BJ (cell line): ENCODE results near the gene JOSD2. TPM values are rescaled to one million over a fixed set of nuclear protein-coding genes. Genes with fewer than 3 reads are reported as not detected.

Experiments
- CTCF ChIA-PET: fragments of 350-600 bp; formaldehyde crosslinking; extraction: SDS; loops from one replicate; lab custom pipeline; 2021; ENCODE audit warnings: antibody characterized with exemption, inconsistent platforms; lab: Yijun Ruan, JAX
- POLR2A ChIA-PET: fragments of 300-600 bp; sonication (Branson Sonifier 250); formaldehyde crosslinking; extraction: SDS; loops from one replicate; lab custom pipeline; 2021; ENCODE audit warnings: antibody characterized with exemption; lab: Charles Lee
- DNase-seq: peaks from one replicate; pipeline ENCODE4 v3.0.0-alpha.2; 2011; ENCODE audit warnings: low read depth
- H3K27me3 ChIP-seq: 2 replicates; pipeline ENCODE4 v1.6.0; 2011; ENCODE audit warnings: low read length; ENCODE audit not compliant: control insufficient read depth, insufficient read depth
- H3K36me3 ChIP-seq: 2 replicates; pipeline ENCODE4 v1.5.1; 2011; ENCODE audit warnings: low read length; ENCODE audit not compliant: control insufficient read depth, insufficient read depth
- H3K4me3 ChIP-seq: 2 replicates; pipeline ENCODE4 v1.5.1; 2011; ENCODE audit warnings: low read depth, mild to moderate bottlenecking, control low read depth, low read length
- CTCF ChIP-seq: IDR thresholded peaks from 2 replicates; pipeline ENCODE4 v1.5.1; 2011; ENCODE audit warnings: low read depth, mild to moderate bottlenecking, control low read depth, inconsistent platforms, low read length, moderate library complexity; ENCODE audit not compliant: insufficient read depth
- polyA plus RNA-seq: library from polyadenylated mRNA; depleted of rRNA; stranded (reverse); fragments of >200 nt; gene quantifications from 2 replicates; pipeline ENCODE4 v1.2.3, GENCODE V29; 2011

JOSD2 gene
- polyA plus RNA-seq, 1 experiment: 44.9 TPM

GRCh38 chr19:50510121-50510670 is 795 bp downstream of the JOSD2 start:
- Histone ChIP-seq H3K36me3 (no peaks in the 10 kb centered on the region; the same call in 1 of the 2 replicates), H3K27me3 (no peaks in the 10 kb centered on the region), H3K4me3 (peak overlapping the region; percentile 94)
- CTCF ChIA-PET: interaction anchor here (1.2 to 1.5 kb wide), 2 partner anchors 28 to 31 kb away, joined by 4 read pairs; no protein-coding TSS in a partner anchor
- no peak for DNase-seq
- TF ChIP-seq CTCF: no peak
- POLR2A ChIA-PET: no interaction called here

- ChIA-PET POLR2A (no interaction called here), CTCF (interaction anchor here (1.2 to 1.5 kb wide), 2 partner anchors 29 to 30 kb away, joined by 4 read pairs; no protein-coding TSS in a partner anchor)
- TF ChIP-seq CTCF: no peak
- H3K4me3 ChIP-seq: no peak overlapping the region
- H3K27me3 ChIP-seq: no peaks in the 10 kb centered on the region
- H3K36me3 ChIP-seq: no peaks in the 10 kb centered on the region; the same call in 1 of the 2 replicates
- DNase-seq: no peak
Measured at GRCh38 chr19:50509366-50509765, 1.6 kb downstream of the JOSD2 start.

- ChIA-PET CTCF (interaction anchor here (1.5 kb wide), 1 partner anchor 29 kb away, joined by 4 read pairs; no protein-coding TSS in a partner anchor), POLR2A (interaction anchor here (0.6 kb wide), 1 partner anchor 30 kb away, joined by 6 read pairs; no protein-coding TSS in a partner anchor)
- Histone ChIP-seq H3K4me3 (no peak overlapping the region), H3K36me3 (no peaks in the 10 kb centered on the region; the same call in 1 of the 2 replicates), H3K27me3 (no peaks in the 10 kb centered on the region)
- no peak for DNase-seq
- no peak for TF ChIP-seq CTCF
Measured at GRCh38 chr19:50508843-50509190, 2.2 kb downstream of the JOSD2 start.

- no peak overlapping the region for H3K4me3 ChIP-seq
- ChIA-PET POLR2A (no interaction called here), CTCF (no interaction called here)
- no peaks in the 10 kb centered on the region for H3K27me3 ChIP-seq
- no peak for DNase-seq
- TF ChIP-seq CTCF: no peak
- no peaks in the 10 kb centered on the region; the same call in 1 of the 2 replicates for H3K36me3 ChIP-seq
Measured at GRCh38 chr19:50507376-50507775, 3.6 kb downstream of the JOSD2 start.

- Histone ChIP-seq H3K27me3 (no peaks in the 10 kb centered on the region), H3K36me3 (no peaks in the 10 kb centered on the region; the same call in 1 of the 2 replicates), H3K4me3 (no peak overlapping the region)
- ChIA-PET POLR2A (no interaction called here), CTCF (no interaction called here)
- no peak for TF ChIP-seq CTCF
- no peak for DNase-seq
Measured at GRCh38 chr19:50506700-50507099, 4.3 kb downstream of the JOSD2 start.
